ENCODE measurements around the gene GRIK3.

GRIK3 gene

GRCh38 chr1:36982709-36983108 lies 51.6 kb downstream of the GRIK3 start:
- no peak for ATAC-seq
- DNase-seq, result no peak

GRCh38 chr1:36981771-36982622 lies 52.3 kb downstream of the GRIK3 start:
- no peak overlapping the region for H3K4me3 Mint-ChIP-seq
- no peak for DNase-seq
- H3K27ac Mint-ChIP-seq, result peak overlapping the region in 1 of 2 donors; percentile 7
- peaks cover 36% of the 10 kb centered on the region for H3K27me3 Mint-ChIP-seq
- ATAC-seq, result no peak
- no peaks in the 10 kb centered on the region for H3K4me1 Mint-ChIP-seq
- H3K9me3 Mint-ChIP-seq, result peaks cover 3 to 12% of the 10 kb centered on the region in 2 donors

More at GRCh38 chr1:36982709-36983108, 51.6 kb downstream of the GRIK3 start:
- Mint-ChIP-seq H3K4me3 (no peak overlapping the region), H3K27me3 (peaks cover 36% of the 10 kb centered on the region), H3K27ac (peak overlapping the region in 1 of 2 donors; percentile 7), H3K4me1 (no peaks in the 10 kb centered on the region), H3K9me3 (peaks cover 3 to 10% of the 10 kb centered on the region in 2 donors)

- H3K27me3 Mint-ChIP-seq, result peaks cover 36% of the 10 kb centered on the region
- H3K27ac Mint-ChIP-seq, result no peak overlapping the region
- DNase-seq (no peak), ATAC-seq (no peak)
- H3K4me1 Mint-ChIP-seq, result no peaks in the 10 kb centered on the region
- peaks cover 3 to 12% of the 10 kb centered on the region in 2 donors for H3K9me3 Mint-ChIP-seq
- no peak overlapping the region for H3K4me3 Mint-ChIP-seq
Measured at GRCh38 chr1:36981126-36981525, 53.2 kb downstream of the GRIK3 start.

GRCh38 chr1:36977731-36978406 lies 56.4 kb downstream of the GRIK3 start:
- DNase-seq (no peak), ATAC-seq (no peak)
- Mint-ChIP-seq H3K4me1 (no peaks in the 10 kb centered on the region), H3K27me3 (peaks cover 31% of the 10 kb centered on the region), H3K9me3 (peaks cover 3 to 12% of the 10 kb centered on the region in 2 donors), H3K4me3 (no peak overlapping the region), H3K27ac (no peak overlapping the region)

- ATAC-seq (no peak), DNase-seq (no peak)
- Mint-ChIP-seq H3K27ac (no peak overlapping the region), H3K4me3 (no peak overlapping the region), H3K9me3 (peaks cover 3 to 12% of the 10 kb centered on the region in 2 donors), H3K27me3 (peaks cover 14% of the 10 kb centered on the region), H3K4me1 (no peaks in the 10 kb centered on the region)
Measured at GRCh38 chr1:36975642-36976041, 58.7 kb downstream of the GRIK3 start.

GRCh38 chr1:36973056-36973455 lies 61.3 kb downstream of the GRIK3 start:
- H3K4me3 Mint-ChIP-seq, result no peak overlapping the region
- DNase-seq (no peak), ATAC-seq (no peak)
- H3K27me3 Mint-ChIP-seq, result no peaks in the 10 kb centered on the region
- no peaks in the 10 kb centered on the region for H3K4me1 Mint-ChIP-seq
- peaks cover 0 to 5% of the 10 kb centered on the region in 2 donors for H3K9me3 Mint-ChIP-seq
- no peak overlapping the region for H3K27ac Mint-ChIP-seq

- Mint-ChIP-seq H3K9me3 (no peaks in the 10 kb centered on the region), H3K27me3 (no peaks in the 10 kb centered on the region), H3K27ac (peak overlapping the region in 1 of 2 donors; percentile 55), H3K4me3 (no peak overlapping the region), H3K4me1 (no peaks in the 10 kb centered on the region)
- DNase-seq (no peak), ATAC-seq (no peak)
Measured at GRCh38 chr1:36971852-36972618, 62.3 kb downstream of the GRIK3 start.

- no peaks in the 10 kb centered on the region for H3K9me3 Mint-ChIP-seq
- no peak overlapping the region for H3K27ac Mint-ChIP-seq
- DNase-seq (no peak), ATAC-seq (no peak)
- peaks cover under 1% of the 10 kb centered on the region for H3K27me3 Mint-ChIP-seq
- H3K4me3 Mint-ChIP-seq, result no peak overlapping the region
- no peaks in the 10 kb centered on the region for H3K4me1 Mint-ChIP-seq
Measured at GRCh38 chr1:36968730-36969129, 65.6 kb downstream of the GRIK3 start.

- Mint-ChIP-seq H3K9me3 (no peaks in the 10 kb centered on the region), H3K27me3 (peaks cover 8% of the 10 kb centered on the region), H3K27ac (no peak overlapping the region), H3K4me1 (no peaks in the 10 kb centered on the region), H3K4me3 (no peak overlapping the region)
- ATAC-seq, result no peak
- DNase-seq, result no peak
Measured at GRCh38 chr1:36966242-36966641, 68.1 kb downstream of the GRIK3 start.

- no peaks in the 10 kb centered on the region for H3K9me3 Mint-ChIP-seq
- no peak overlapping the region for H3K27ac Mint-ChIP-seq
- no peak overlapping the region for H3K4me3 Mint-ChIP-seq
- H3K27me3 Mint-ChIP-seq, result peaks cover 8% of the 10 kb centered on the region
- ATAC-seq (no peak), DNase-seq (no peak)
- H3K4me1 Mint-ChIP-seq, result no peaks in the 10 kb centered on the region
Measured at GRCh38 chr1:36965275-36966159, 68.8 kb downstream of the GRIK3 start.

- no peak for DNase-seq
- no peak for ATAC-seq
- H3K4me1 Mint-ChIP-seq, result no peaks in the 10 kb centered on the region
- no peak overlapping the region for H3K27ac Mint-ChIP-seq
- H3K27me3 Mint-ChIP-seq, result peaks cover 8% of the 10 kb centered on the region
- no peaks in the 10 kb centered on the region for H3K9me3 Mint-ChIP-seq
- H3K4me3 Mint-ChIP-seq, result no peak overlapping the region
Measured at GRCh38 chr1:36964830-36965229, 69.5 kb downstream of the GRIK3 start.

- ATAC-seq (no peak), DNase-seq (no peak)
- Mint-ChIP-seq H3K4me1 (no peaks in the 10 kb centered on the region), H3K27ac (no peak overlapping the region), H3K9me3 (no peaks in the 10 kb centered on the region), H3K4me3 (no peak overlapping the region), H3K27me3 (peaks cover 8% of the 10 kb centered on the region)
Measured at GRCh38 chr1:36963006-36963405, 71.3 kb downstream of the GRIK3 start.

- DNase-seq (no peak), ATAC-seq (no peak)
- Mint-ChIP-seq H3K27ac (peak overlapping the region in 1 of 2 donors; percentile 48), H3K9me3 (no peaks in the 10 kb centered on the region), H3K4me3 (no peak overlapping the region), H3K4me1 (no peaks in the 10 kb centered on the region), H3K27me3 (peaks cover 8% of the 10 kb centered on the region)
Measured at GRCh38 chr1:36961062-36961615, 73.2 kb downstream of the GRIK3 start.

GRCh38 chr1:36956570-36956969 lies 77.7 kb downstream of the GRIK3 start:
- Mint-ChIP-seq H3K4me1 (no peaks in the 10 kb centered on the region), H3K4me3 (no peak overlapping the region), H3K27me3 (no peaks in the 10 kb centered on the region), H3K9me3 (no peaks in the 10 kb centered on the region), H3K27ac (no peak overlapping the region)
- no peak for ATAC-seq
- no peak for DNase-seq

GRCh38 chr1:36955016-36955415 lies 79.3 kb downstream of the GRIK3 start:
- H3K4me1 Mint-ChIP-seq, result no peaks in the 10 kb centered on the region
- DNase-seq (no peak), ATAC-seq (no peak)
- no peaks in the 10 kb centered on the region for H3K9me3 Mint-ChIP-seq
- H3K4me3 Mint-ChIP-seq, result no peak overlapping the region
- H3K27me3 Mint-ChIP-seq, result peaks cover 8% of the 10 kb centered on the region
- H3K27ac Mint-ChIP-seq, result no peak overlapping the region
